CD4-positive, alpha-beta T cell treated with Interleukin-2 at 100 ng/mL for 4 hours (primary cell): Measurements from ENCODE around the gene MEGF11.
A peak's percentile ranks its signal among the peaks of the same experiment; 100 is the strongest.

Experiments used
- DNase-seq: peaks from one replicate; pipeline ENCODE4 v3.0.0-alpha.2; 2020; ENCODE audit warnings: low spot score

The MEGF11 gene

GRCh38 chr15:65917407-65917756 lies 336.2 kb downstream of the MEGF11 start:
- no peak for DNase-seq

- DNase-seq, result peak; percentile 31
Measured at GRCh38 chr15:65916664-65917406, 336.7 kb downstream of the MEGF11 start.

- no peak for DNase-seq
Measured at GRCh38 chr15:65916041-65916663, 337.4 kb downstream of the MEGF11 start.

GRCh38 chr15:65914981-65915925 lies 338.3 kb downstream of the MEGF11 start:
- DNase-seq, result no peak

- no peak for DNase-seq
Measured at GRCh38 chr15:65914386-65914785, 339.2 kb downstream of the MEGF11 start.

- no peak for DNase-seq
Measured at GRCh38 chr15:65913631-65914199, 339.8 kb downstream of the MEGF11 start.

GRCh38 chr15:65912235-65912634 lies 341.3 kb downstream of the MEGF11 start:
- no peak for DNase-seq

- DNase-seq, result no peak
Measured at GRCh38 chr15:65910341-65910740, 343.2 kb downstream of the MEGF11 start.

GRCh38 chr15:65909831-65910230 lies 343.7 kb downstream of the MEGF11 start:
- no peak for DNase-seq

GRCh38 chr15:65908876-65909275 lies 344.7 kb downstream of the MEGF11 start:
- DNase-seq, result no peak

- DNase-seq, result no peak
Measured at GRCh38 chr15:65907661-65908060, 345.9 kb downstream of the MEGF11 start.

GRCh38 chr15:65906396-65906795 lies 347.2 kb downstream of the MEGF11 start:
- DNase-seq, result no peak

GRCh38 chr15:65904301-65904700 lies 349.2 kb downstream of the MEGF11 start:
- no peak for DNase-seq

GRCh38 chr15:65903296-65904073 lies 350.1 kb downstream of the MEGF11 start:
- no peak for DNase-seq

- peak; percentile 27 for DNase-seq
Measured at GRCh38 chr15:65902373-65902772, 351.2 kb downstream of the MEGF11 start.

GRCh38 chr15:65901836-65902235 lies 351.7 kb downstream of the MEGF11 start:
- no peak for DNase-seq

- DNase-seq, result no peak
Measured at GRCh38 chr15:65901336-65901735, 352.2 kb downstream of the MEGF11 start.

- no peak for DNase-seq
Measured at GRCh38 chr15:65900488-65900887, 353.1 kb downstream of the MEGF11 start.

- DNase-seq, result no peak
Measured at GRCh38 chr15:65896236-65896635, 357.3 kb downstream of the MEGF11 start.

- DNase-seq, result no peak
Measured at GRCh38 chr15:65893060-65893459, 360.5 kb downstream of the MEGF11 start.

GRCh38 chr15:65888981-65889380 lies 364.6 kb downstream of the MEGF11 start:
- DNase-seq, result peak; percentile 46

GRCh38 chr15:65887565-65887964 lies 366.0 kb downstream of the MEGF11 start:
- peak; percentile 71 for DNase-seq
